Subcutaneous adipose tissue (tissue), 4 donors: ENCODE measurements around the gene RER1. TPM values are rescaled to one million over a fixed set of nuclear protein-coding genes. Genes with fewer than 3 reads are reported as not detected.

Source experiments
- total RNA-seq, 4 donors: library from RNA; depleted of rRNA; stranded (reverse); fragments of >200 nt; gene quantifications; one replicate each; pipeline ENCODE4 v1.1.0, GENCODE V29; 2016
- TF ChIP-seq, protein P1 (sequence below): fragments of 450-650 bp; IDR thresholded peaks from one replicate; pipeline ENCODE4 v1.5.1; 2016; ENCODE audit warnings: low read depth, mild to moderate bottlenecking, control low read depth, antibody characterized with exemption, moderate library complexity

Gene RER1
- total RNA-seq, 4 donors from 2014 or later, result 60.5 to 92.3 (median 76.4) TPM

DNA sequence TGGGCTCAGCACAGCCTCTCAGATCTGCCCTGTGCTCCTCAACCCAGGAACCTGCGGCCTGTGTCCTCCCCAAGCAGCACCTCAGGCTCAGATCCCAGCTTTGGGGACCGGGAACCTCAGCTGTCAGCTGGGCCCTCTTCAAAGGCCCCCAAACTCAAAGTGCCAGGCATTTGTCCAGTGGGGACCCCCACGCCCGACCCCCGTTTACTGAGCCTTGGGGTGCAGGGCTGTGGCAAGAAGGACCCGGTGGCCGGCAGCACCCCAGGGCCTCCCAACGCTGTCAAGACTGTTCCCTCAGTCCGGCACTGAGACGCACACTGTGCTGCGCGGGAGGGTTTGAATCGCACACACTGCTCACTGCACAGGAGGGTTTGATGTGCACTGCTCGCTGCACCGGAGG is 35.2 kb upstream of the RER1 start:
- TF ChIP-seq, protein P1, sequence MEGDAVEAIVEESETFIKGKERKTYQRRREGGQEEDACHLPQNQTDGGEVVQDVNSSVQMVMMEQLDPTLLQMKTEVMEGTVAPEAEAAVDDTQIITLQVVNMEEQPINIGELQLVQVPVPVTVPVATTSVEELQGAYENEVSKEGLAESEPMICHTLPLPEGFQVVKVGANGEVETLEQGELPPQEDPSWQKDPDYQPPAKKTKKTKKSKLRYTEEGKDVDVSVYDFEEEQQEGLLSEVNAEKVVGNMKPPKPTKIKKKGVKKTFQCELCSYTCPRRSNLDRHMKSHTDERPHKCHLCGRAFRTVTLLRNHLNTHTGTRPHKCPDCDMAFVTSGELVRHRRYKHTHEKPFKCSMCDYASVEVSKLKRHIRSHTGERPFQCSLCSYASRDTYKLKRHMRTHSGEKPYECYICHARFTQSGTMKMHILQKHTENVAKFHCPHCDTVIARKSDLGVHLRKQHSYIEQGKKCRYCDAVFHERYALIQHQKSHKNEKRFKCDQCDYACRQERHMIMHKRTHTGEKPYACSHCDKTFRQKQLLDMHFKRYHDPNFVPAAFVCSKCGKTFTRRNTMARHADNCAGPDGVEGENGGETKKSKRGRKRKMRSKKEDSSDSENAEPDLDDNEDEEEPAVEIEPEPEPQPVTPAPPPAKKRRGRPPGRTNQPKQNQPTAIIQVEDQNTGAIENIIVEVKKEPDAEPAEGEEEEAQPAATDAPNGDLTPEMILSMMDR, result no peak

DNA sequence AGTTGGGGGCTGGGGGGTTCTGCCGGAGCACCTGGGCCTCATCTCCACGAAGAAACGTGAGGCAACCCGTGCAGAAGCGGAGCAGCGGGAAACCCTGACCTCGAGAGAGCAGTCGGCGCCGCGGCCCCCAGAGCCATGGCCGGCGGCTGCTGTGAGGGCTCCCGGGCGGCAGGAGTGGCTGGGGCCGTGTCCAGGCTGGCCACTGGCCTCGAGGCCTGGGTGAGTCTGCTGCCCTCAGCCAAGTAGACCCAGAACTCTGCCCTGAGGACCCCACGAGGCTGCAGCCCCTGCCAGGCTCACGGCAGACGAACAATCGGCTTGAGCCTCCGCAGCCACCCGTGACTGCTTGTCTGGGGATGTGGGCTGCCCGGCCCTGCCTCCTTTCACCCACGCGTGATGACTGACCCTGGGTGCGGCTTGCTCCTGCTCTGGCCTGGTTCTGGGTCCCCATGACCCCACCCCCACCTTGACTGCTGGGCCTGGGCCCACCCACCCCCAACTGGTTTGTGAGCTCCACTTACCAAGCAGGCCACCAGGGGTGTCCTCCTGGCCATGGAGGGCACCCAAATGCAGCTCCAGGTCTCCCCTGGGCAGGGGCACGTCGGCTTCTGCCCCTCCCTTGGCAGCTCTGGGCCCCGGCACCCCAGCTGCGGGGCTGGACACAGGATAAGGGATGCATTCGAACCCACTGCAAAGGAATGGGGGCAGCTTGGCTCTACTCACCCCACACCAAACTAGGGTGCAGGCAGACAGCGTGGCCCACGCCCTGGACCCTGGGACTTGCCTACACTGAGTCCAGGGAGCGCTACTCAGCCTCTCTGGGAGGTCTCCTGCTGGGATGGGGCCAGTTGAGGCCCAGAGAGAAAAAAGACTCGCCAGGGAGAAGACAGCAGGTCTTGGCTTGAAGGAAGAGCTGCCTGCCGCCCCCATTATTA is 34.5 kb upstream of the RER1 start:
- TF ChIP-seq, protein P1, result no peak

DNA sequence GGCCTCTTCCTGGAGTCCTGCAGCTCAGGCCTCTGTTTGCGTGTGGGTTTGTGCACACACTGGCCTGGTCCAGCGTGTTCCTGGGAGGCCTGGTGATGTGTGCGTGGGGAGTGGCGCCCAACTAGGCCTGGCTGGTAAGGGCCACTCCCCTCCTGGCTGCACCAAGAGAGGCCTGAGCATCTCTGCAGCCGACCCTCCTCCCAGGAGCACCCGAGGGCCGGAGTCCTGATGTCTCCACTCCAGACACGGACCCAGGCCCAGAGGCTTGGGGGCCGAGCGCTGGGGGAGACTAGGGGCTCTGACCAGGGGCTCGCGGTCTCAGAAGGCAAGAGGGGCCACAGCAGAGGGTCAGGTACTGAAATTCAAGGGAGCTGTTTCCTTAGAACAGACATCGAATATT is 33.6 kb upstream of the RER1 start:
- TF ChIP-seq, protein P1, result no peak

DNA sequence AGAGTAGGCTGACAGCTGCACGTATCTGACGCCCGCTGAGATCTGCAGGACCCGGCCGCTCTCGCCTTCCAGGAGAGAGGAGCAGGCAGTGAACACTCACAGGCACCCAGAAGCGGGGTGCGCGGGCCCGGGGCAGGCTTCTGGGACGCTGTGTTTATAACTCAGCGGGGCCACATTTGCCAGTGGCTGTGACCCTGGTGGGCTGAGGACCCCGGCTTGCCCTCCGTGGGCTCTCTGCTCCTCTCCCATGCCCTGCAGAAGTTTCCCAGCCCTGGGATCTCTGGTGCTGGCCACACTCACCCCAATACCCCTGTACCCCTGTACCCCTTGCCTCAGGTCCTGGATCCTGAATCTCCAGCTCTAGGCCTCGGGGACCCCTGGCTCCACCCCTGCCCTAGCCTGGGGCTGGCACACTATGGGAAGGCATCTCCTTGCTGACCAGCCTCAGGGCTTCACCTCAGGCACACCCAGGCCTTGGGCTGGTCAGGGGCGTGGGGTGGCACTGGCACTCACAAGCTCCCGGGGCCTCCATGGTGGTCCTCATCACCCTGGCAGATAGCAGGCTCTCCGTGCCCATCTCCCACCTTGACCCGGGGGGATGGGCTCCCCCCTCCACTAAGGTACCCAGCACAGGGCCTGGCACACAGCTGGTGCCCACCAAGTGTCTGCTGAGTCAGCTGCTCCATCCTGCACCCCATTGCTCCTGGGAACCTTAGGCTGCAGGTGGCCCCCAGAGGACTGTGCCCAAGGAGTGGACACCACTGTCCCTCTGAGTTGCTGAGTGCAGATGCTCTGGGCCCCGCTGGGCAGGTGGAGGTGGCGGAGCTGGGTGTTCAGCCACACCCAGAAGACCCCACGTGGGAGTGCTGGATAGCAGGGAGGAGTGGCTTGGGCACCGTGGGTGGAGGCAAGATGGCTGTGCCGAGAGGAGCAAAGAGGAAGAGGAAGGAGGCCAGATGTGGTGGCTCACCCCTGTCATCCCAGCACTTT is 32.7 kb upstream of the RER1 start:
- TF ChIP-seq, protein P1, result no peak

DNA sequence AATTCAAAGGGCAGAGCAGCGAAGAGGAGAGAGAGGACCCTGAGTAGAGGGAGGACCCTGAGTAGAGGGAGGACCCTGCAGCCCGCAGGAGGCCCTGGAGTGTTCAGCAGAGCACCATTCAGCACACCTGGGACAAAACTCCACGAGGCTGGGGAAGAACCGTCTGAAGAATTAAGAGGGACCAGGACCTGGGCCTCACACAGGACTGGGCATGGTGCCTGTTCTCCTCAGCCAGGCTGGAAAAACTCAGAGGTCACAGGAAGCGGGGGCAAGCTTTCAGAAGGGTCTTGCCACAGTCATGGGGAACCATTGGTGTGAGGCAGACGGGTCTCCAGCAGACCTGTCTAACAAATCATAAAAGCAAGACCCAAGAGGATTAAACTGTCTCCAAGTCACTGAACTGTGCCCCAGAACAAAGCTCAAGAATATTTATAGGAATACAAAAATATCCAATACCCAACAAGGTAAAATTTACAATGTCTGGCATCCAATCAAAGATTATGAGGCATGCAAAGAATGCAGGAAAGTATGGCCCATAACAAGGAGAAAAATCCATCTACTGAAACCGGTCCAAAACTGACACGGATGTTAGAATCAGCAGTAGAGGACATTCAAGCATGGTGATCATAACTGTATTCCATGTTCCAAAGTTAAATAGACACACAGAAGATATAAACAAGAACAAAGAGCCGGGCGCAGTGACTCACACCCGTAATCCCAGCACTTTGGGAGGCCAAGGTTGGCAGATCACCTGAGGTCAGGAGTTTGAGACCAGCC is 30.9 kb upstream of the RER1 start:
- TF ChIP-seq, protein P1, result no peak

DNA sequence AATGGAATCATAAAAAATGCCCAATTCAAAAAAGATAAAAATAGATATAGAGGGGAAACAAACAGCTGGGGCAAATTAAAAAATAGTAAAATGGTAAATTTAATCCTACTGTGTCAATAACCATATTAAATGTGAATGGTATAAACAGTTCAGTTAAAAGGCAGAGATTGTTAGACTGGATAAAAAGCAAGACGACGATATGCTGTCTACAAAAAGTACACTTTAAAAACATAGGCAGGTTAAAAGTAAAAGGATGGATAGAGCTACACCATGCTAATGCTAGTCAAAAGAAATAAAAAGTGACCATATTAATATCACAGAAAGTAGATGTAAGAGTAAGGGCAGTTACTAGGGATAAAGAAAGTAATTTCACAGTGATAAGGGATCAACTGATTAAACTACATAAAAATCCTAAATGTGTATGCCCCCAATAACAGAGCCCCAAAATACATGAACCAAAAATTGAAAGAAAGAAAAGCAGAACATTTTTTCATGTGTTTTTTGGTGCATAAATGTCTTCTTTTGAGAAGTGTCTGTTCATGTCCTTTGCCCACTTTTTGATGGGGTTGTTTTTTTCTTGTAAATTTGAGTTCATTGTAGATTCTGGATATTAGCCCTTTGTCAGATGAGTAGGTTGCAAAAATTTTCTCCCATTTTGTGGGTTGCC is 27.7 kb upstream of the RER1 start:
- TF ChIP-seq, protein P1, result no peak
